Measurements from ENCODE around the gene PAGR1.

GRCh38 chr16:29809850-29810698 is 5.9 kb upstream of the PAGR1 start:
- TF ChIP-seq CTCF (IDR thresholded peaks at IDR 0.05) (no peak), FOXP1 (CRISPR knock-in tag; IDR thresholded peaks at IDR 0.05; ENCODE audit: borderline replicate concordance) (no peak), GRHL2 (CRISPR knock-in tag; IDR thresholded peaks at IDR 0.05; ENCODE audit: insufficient replicate concordance, severe bottlenecking) (no peak), EMX1 (CRISPR knock-in tag; IDR thresholded peaks at IDR 0.05) (no peak), ATF3 (CRISPR knock-in tag; conservative IDR thresholded peaks at IDR 0.05) (no peak), PREB (CRISPR knock-in tag; IDR thresholded peaks at IDR 0.05; ENCODE audit: borderline replicate concordance) (no peak), ZBTB43 (CRISPR knock-in tag; IDR thresholded peaks at IDR 0.05) (no peak)
